HL-60/S4 treated with retinoic acid at 250 ng/mL for 4 days and 3 days (cell line): Measurements from ENCODE around the gene FAF1.

ENCODE experiments used
- in situ Hi-C: fragments of 300-500 bp; cut with MboI; formaldehyde crosslinking; loops from 2 replicates; pipeline ENCODE4 v1.7.0; 2022; ENCODE audit warnings: low sequenced_read_pairs

FAF1 gene

DNA sequence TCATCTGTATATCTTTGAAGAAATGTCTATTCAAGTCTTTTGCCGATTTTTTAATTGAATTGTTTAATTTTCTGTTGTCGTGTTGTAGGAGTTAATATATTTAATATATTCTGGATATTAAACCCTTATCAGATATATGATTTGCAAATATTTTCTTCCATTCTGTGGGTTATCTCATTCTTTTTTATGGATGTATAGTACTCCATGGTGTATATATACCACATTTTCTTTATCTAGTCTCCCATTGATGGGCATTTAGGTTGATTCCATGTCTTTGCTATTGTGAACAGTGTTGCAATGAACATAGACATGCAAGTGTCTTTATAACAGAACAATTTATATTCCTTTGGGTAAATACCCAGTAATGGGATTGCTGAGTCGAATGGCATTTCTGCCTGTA, 436.5 kb downstream of the FAF1 start:
- in situ Hi-C loops, result no loop called here

DNA sequence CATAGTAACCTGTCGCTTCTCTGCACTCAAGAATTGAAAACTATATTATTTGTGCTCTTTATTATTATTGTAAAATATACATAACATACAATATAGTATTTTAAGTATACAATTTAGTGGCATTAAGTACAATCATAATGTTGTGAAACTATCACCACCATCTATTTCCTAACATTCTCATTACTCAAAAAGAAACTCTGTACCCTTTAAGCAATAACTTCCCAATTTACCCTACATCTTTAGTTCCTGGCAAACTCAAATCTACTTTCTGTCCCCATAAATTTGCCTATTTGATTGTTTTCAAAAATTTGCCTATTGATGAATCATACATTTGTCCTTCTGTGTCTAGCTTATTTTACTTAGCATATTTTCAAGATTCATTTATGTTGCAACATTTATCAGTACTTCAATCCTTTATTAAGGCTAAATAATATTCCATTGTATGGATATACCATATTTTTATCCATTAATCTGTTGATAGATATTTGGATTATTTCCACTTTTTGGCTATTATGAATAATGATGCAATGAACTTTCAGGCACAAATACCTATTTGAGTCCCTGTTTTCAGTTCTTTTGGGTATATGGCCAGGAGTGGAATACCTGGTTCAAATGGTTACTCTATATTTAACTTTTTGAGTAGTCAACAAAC, 437.2 kb downstream of the FAF1 start:
- in situ Hi-C loops, result no loop called here

DNA sequence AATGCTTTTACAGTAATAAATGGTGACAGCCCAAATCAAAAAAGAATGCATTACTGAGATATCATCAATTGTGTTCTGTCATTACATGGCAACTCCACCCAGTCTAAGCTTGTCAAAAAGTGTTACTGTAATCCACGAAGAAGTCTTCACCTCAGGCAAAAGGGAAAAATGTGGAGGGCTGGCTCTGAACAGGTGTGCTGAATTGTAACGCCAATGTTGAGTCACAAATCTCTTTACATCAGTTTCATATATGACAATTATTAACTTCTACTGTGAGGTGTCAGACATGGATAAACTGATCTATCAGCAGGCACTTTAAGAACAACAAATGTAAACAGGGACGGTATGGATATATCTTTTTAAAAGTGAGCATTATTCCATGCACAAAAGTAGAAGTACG, 438.4 kb downstream of the FAF1 start:
- in situ Hi-C loops, result no loop called here

- in situ Hi-C loops, result no loop called here
These were observed 442.6 kb downstream of the FAF1 start for GRCh38 chr1:50517488-50517887.

- in situ Hi-C loops, result no loop called here
These were observed 444.0 kb downstream of the FAF1 start for GRCh38 chr1:50516056-50516455.

DNA sequence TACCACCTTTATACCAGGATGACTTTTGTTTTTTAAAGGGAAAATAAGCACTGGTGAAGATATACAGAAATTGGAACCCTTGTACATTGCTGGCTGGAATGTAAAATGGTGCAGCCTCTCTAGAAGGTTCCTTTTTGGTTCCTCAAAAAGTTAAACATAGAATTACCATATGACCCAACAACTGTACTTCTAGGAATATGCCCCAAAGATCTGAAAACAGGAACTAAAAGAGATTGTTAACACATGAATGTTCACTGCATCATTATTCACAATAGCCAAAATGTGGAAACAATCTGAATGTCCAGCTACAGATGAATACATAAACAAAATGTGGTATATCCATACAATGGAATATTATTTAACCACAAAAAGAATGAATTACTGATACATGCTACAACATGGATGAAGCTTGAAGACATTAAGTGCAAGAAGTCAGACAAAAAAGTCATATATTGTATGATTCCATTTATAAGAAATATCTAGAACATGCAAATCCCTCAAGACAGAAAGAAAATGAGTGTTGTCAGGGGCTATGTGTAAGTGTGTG, 452.0 kb downstream of the FAF1 start:
- in situ Hi-C loops, result no loop called here

DNA sequence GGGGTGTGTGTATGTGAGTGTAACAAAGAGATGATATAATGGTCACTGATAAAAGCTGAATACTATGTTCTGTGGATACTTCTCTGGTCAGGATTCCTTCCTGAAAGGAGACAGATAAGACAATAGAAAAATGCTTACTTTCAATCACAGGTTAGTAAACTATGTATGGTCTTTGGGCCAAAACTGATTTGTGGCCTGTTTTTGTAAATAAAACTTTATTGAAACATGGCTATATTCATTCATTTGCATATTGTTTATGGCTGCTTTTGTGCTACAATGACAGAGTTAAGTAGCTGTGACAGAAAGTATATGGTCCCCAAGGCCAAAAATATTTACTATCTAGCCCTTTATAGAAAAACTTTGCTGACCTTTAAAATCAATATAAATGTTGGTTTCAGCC, 454.6 kb downstream of the FAF1 start:
- in situ Hi-C loops, result no loop called here

DNA sequence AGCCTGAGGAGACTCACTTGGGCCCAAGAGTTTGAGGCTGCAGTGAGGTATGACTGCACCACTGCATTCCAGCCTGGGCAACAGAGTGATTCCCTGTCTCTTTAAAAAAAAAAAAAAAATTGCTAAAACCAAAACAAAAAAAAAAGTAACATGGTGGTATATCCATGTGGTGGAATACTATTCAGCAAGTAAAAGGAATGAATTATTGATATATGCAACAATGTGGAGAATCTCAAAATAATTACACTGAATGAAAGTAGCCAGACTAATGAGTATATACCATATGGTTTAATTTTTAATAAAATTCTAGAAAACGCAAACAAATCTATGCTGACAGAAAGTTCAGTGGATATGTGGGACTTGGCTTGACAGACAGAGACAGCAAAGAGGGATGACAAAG, 456.6 kb downstream of the FAF1 start:
- in situ Hi-C loops, result no loop called here

- in situ Hi-C loops, result no loop called here
These were observed 457.9 kb downstream of the FAF1 start for GRCh38 chr1:50502147-50502546.

GRCh38 chr1:50497007-50497406, 463.1 kb downstream of the FAF1 start:
- in situ Hi-C loops, result no loop called here

GRCh38 chr1:50493710-50494109, 466.4 kb downstream of the FAF1 start:
- in situ Hi-C loops, result no loop called here

GRCh38 chr1:50492142-50492541, 467.9 kb downstream of the FAF1 start:
- in situ Hi-C loops, result no loop called here

DNA sequence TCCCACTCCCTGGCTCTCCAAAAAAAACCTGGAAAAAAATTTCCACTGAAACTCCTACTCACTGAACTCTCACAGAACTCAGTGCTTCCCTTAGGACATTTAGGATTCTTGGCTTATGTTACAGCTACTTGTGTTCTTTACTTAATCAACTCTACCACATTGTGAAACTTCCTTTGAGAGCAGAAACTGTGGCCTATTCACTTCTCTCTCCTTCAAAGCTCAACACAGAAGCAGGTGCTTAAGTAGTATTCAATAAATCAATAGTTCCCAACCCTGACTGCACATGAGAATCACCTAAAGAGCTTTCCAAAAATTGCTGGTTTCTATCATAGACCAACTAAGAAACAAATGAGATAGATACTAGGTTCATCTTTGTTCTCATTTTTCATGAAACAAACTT, 468.9 kb downstream of the FAF1 start:
- in situ Hi-C loops, result no loop called here

GRCh38 chr1:50490640-50491039, 469.4 kb downstream of the FAF1 start:
- in situ Hi-C loops, result no loop called here

GRCh38 chr1:50488876-50489275, 471.2 kb downstream of the FAF1 start:
- in situ Hi-C loops, result no loop called here

DNA sequence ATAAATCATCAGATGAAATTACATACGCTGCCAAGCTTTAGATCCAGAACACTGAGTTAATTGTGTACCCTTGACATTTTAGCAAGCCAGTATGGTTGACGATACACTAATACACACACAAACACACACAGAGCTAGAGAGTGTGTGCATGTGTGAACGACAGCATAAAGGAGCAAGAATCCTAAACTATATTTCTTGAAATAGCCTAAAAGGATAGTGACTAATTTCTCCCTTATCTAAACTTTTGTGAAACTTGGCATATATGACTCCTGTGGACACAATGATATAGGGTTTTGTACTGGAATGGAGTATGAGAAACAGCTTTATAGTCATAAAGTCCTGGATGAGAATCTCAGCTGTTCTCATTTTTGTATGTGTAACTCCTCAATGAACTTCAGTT, 471.7 kb downstream of the FAF1 start:
- in situ Hi-C loops, result no loop called here

- in situ Hi-C loops, result no loop called here
These were observed 472.3 kb downstream of the FAF1 start for GRCh38 chr1:50487725-50488124.

- in situ Hi-C loops, result no loop called here
These were observed 478.8 kb downstream of the FAF1 start for GRCh38 chr1:50481142-50481736.

- in situ Hi-C loops, result no loop called here
These were observed 483.3 kb downstream of the FAF1 start for GRCh38 chr1:50476800-50477199.

DNA sequence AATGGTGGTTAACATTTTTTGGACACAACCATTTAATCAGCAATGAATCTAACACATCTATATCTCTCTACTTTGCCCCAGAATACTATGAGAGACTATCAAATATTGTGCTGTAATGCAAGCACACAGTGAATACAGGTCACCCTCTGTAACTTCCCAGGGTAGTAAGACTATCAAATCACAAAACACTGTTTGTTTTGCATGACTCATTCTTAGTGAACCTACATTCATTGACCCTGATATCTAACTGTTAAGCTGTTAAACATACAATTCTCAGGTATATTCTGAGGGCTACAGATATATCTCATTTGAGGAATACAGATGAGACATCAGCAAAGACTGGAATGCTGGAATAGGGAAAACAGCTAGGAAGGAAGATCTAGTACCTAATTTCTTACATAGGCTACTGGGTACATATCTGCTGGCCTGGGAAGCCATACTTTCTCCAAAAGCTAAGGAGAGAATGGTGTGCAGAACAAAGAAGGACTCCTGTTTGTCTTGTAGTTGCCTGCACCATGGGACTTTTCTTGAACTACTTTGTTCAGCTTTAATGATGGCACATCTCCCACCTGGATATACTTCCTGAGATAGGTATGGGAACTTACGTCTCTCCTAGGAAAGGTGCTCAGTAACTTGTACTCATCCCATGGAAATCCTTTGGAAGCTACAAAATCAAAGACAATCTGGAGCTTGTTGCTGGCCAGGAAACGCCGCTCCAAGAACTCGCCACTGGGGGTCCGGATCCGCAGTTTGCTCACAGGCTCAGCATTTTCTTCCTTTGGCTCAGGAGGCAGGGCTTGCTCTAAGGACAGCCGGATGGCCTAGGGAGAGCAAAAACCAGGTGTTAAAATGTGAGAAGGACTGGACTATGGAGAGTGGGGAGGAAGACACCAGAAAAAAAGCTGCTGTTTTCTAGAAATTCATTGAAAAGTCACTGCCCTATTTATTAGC, 484.9 kb downstream of the FAF1 start:
- in situ Hi-C loops, result no loop called here

- in situ Hi-C loops, result no loop called here
These were observed 486.6 kb downstream of the FAF1 start for GRCh38 chr1:50473513-50473912.

GRCh38 chr1:50471967-50472366, 488.1 kb downstream of the FAF1 start:
- in situ Hi-C loops, result no loop called here
